ENCODE results near the gene STUM. TPM values are rescaled to one million over a fixed set of nuclear protein-coding genes. Genes with fewer than 3 reads are reported as not detected.

The STUM gene
- total and polyA plus RNA-seq, 2 of the 8 experiments (the other 6 are each of a cell fraction or from before 2014, with no cell fraction given): 0.76 to 1.2 TPM

DNA sequence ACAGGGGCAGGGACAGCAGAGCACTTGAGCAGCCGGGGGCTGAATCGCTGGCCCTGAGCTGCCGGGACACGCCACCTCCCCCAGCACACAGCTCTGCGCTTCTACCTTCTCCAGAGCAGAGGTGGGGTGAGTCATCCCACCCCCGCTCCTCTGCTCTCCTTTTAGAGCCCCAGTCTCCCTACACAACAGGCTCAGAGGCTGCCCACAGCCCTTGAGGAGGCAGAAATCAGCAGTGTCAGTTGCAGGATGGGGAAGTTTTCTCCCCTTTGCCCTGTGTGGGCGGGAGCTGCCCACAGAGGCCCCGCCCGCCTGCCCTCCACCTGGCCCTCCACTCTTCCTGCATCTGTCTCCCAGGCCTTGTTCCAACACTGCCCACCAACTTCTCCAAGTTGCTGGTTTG, 94.6 kb downstream of the STUM start:
- Histone ChIP-seq H2BK120ac (replicated peaks; ENCODE audit: low read depth, low read length) (no peak overlapping the region), H3K79me2 (ENCODE audit: control insufficient read depth in 1 of 2, insufficient read depth in 2 of 2, low read length in 2 of 2) (no peaks in the 10 kb centered on the region), H4K5ac (ENCODE audit: insufficient read length, low read depth, low read length) (no peak overlapping the region), H3K4ac (replicated peaks; ENCODE audit: insufficient read length, low read depth, low read length) (no peak overlapping the region), H3K4me2 (ENCODE audit: insufficient read depth in 1 of 2, low read depth in 2 of 2, low read length in 2 of 2) (no peak overlapping the region; a peak in 1 of 4 replicates), H3K36me3 (ENCODE audit: control insufficient read depth in 2 of 4, insufficient read depth in 4 of 4, low read length in 3 of 4) (no peaks in the 10 kb centered on the region), H3K56ac (replicated peaks; ENCODE audit: insufficient read length, low read depth, low read length) (no peak overlapping the region), H3K27ac (ENCODE audit: low read depth, low read length) (no peak overlapping the region), H2BK5ac (ENCODE audit: low read depth, low read length) (0 out of 2 replicates have a peak overlapping the region, but pooled peaks have one; percentile 7), H2BK20ac (ENCODE audit: low read length) (peak overlapping the region; percentile 72; the same call in 1 of the 2 replicates), H3K9ac (replicated peaks in 1 of 4; ENCODE audit: extremely low read depth in 1 of 4, low read depth in 3 of 4, low read length in 3 of 4) (no peak overlapping the region), H2BK12ac (ENCODE audit: low read depth, low read length) (no peak overlapping the region), H3K27me3 (replicated peaks in 1 of 4; ENCODE audit: control insufficient read depth in 3 of 4, extremely low read depth in 1 of 4, insufficient read depth in 3 of 4, low read length in 3 of 4) (no peaks in the 10 kb centered on the region; a peak in 1 of 7 replicates), H4K8ac (ENCODE audit: extremely low read depth, insufficient read depth, low read length) (no peak overlapping the region), H4K20me1 (replicated peaks in 1 of 2; ENCODE audit: control insufficient read depth in 1 of 2, insufficient read depth in 2 of 2, low read length in 2 of 2) (no peaks in the 10 kb centered on the region), H2BK15ac (ENCODE audit: low read length) (no peak overlapping the region), H3K79me1 (ENCODE audit: low read depth, low read length) (no peaks in the 10 kb centered on the region), H3K14ac (ENCODE audit: insufficient read length) (no peak overlapping the region), H2AFZ (ENCODE audit: low read length) (no peak overlapping the region), H2AK5ac (ENCODE audit: low read depth, low read length) (no peak overlapping the region), H3K4me1 (replicated peaks in 1 of 4; ENCODE audit: control insufficient read depth in 3 of 4, insufficient read depth in 4 of 4, low read length in 3 of 4) (peaks cover 0 to 3% (median 1%) of the 10 kb centered on the region in 4 experiments; a peak in 1 of 7 replicates), H3K18ac (ENCODE audit: extremely low read depth, low read length) (no peak overlapping the region), H3K4me3 (ENCODE audit: extremely low read depth in 1 of 4, insufficient read depth in 2 of 4, low read depth in 3 of 4, low read length in 4 of 4) (no peak overlapping the region), H4K91ac (replicated peaks; ENCODE audit: insufficient read length, low read length) (no peak overlapping the region), H3K23ac (ENCODE audit: insufficient read length) (no peak overlapping the region), H3K9me3 (ENCODE audit: insufficient read depth in 2 of 2, low read depth in 1 of 2, low read length in 1 of 2) (no peaks in the 10 kb centered on the region), H3K23me2 (ENCODE audit: low read depth, low read length) (no peaks in the 10 kb centered on the region)
- TF ChIP-seq EGR1 (IDR thresholded peaks at IDR 0.05; ENCODE audit: borderline replicate concordance, low read depth, low read length): 0 out of 2 replicates have a peak, but pooled peaks have one; percentile 18
- no peak for TF ChIP-seq BRCA1 (IDR thresholded peaks at IDR 0.05; ENCODE audit: low read depth, low read length)
- ChIA-PET CTCF (ENCODE audit: partially characterized antibody) (interaction anchor here (0.9 to 3.9 kb wide), 7 partner anchors 9 to 186 kb away, joined by 3 to 17 read pairs (median 5); no protein-coding TSS in a partner anchor), POLR2A (ENCODE audit: partially characterized antibody) (no interaction called here)
- WGBS, 2 experiments (ENCODE audit: extremely low coverage in 1 of 2, insufficient coverage in 1 of 2, insufficient read length in 1 of 2, insufficient replicate concordance in 2 of 2, low coverage in 1 of 2, low lambda C conversion rate in 2 of 2, missing lambda C conversion rate in 1 of 2): 90% methylated on average over 9 of the region's 9 CpGs; no CpG with 5 or more reads in 1 of the 2 experiments
- no peak for DNase-seq (ENCODE audit: low read depth in 1 of 2, low spot score in 2 of 2)
- FAIRE-seq: no peak

All from H1 (cell line).